HG02759 (cell line): Measurements from ENCODE around the gene SLC8A2.

ENCODE experiments used
- ATAC-seq: cut with Tn5 transposase; IDR thresholded peaks from one replicate; pipeline ENCODE4 v1.9.1; 2021; ENCODE audit warnings: mild to moderate bottlenecking, moderate library complexity; ENCODE audit not compliant: unreplicated experiment

The SLC8A2 gene

GRCh38 chr19:47461876-47462275 lies 9.8 kb downstream of the SLC8A2 start:
- ATAC-seq = no peak

DNA sequence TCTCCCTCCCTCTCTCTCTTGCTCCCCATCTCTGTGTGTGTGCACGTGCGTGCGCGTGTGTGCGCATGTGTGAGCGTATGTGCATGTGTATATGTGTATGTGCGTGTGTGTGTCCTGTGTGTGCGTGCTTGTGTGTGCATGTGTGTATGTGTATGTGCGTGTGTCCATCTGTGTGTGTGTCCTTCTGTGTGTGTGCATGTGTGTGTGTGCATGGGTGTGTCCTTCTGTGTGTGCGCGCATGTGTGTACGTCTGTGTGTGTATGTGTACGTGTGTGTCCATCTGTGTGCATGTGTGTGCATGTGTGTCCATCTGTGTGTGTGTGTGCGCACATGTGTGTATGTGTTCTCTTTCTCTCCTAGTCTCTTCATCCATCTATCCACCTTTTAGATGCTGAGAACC lies 12.2 kb downstream of the SLC8A2 start:
- ATAC-seq = no peak

DNA sequence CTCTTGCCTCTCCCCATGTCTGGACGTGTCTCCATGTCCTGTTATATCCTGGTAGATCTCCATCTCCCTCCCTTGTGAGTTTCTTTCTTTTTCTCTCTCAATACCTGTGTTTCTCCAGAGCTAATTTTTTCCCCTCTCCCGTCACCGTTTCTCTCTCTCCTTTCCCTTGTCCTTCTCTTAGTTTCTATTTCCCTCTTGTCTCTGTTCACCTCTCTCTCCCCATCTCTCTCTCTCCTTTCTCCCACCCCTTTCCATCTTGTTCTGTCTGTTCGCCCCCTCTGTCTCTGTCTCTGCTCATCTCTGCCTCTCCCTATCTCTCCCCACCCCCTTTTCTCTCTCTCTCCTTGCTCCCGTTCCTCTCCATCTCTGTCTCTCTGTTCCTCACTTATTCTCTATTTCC lies 13.0 kb downstream of the SLC8A2 start:
- no peak for ATAC-seq

GRCh38 chr19:47456721-47457474 lies 14.8 kb downstream of the SLC8A2 start:
- no peak for ATAC-seq

- ATAC-seq = no peak
Observed at GRCh38 chr19:47450478-47450877, 21.2 kb downstream of the SLC8A2 start.

GRCh38 chr19:47448360-47448727 lies 23.3 kb downstream of the SLC8A2 start:
- no peak for ATAC-seq

GRCh38 chr19:47447470-47448359 lies 24.0 kb downstream of the SLC8A2 start:
- no peak for ATAC-seq

- ATAC-seq = no peak
Observed at GRCh38 chr19:47446534-47447469, 24.9 kb downstream of the SLC8A2 start.

GRCh38 chr19:47445937-47446402 lies 25.7 kb downstream of the SLC8A2 start:
- no peak for ATAC-seq

DNA sequence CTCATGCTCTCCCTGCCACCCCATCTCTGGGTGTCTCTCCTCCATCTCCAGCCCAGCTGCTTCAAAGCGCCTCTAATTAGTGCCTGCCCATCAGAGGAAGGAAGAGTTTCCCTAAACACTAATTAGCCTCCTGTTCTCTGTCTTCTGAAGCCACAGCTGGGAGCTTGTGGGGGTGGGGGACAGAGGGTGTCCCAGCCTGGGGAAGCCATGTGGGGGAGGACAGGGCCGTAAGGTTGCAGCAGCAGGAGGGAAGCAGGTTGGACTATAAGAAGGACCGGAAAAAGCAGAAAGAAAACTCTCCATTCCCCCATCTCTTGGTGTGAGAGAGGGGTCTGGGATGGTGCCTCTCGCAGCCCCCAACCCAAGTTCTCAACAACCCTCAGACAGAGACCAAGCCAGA lies 26.2 kb downstream of the SLC8A2 start:
- ATAC-seq = no peak

DNA sequence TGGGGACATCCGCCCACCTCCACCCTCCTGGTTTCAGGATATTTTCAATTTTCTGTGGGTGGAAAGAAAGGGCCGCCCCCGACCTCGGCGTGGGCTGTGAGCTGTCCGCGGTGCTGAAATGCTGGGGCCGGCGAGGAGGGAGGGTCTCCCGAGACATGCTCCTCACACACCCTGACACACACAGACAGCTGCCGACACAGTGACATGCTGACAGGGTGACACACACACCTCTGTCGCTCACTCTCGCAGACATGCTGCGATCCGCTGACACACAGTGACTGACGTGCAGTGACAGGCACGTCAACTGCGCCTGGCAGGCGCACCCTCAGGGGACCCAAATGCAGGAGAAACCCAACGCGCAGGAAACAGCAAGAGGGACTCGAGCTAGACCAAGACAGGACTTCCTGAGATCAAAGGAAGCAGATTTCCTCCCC lies 27.3 kb downstream of the SLC8A2 start:
- no peak for ATAC-seq

- ATAC-seq = no peak
Observed at GRCh38 chr19:47443331-47443730, 28.4 kb downstream of the SLC8A2 start.

GRCh38 chr19:47438793-47439220 lies 32.9 kb downstream of the SLC8A2 start:
- ATAC-seq = no peak

DNA sequence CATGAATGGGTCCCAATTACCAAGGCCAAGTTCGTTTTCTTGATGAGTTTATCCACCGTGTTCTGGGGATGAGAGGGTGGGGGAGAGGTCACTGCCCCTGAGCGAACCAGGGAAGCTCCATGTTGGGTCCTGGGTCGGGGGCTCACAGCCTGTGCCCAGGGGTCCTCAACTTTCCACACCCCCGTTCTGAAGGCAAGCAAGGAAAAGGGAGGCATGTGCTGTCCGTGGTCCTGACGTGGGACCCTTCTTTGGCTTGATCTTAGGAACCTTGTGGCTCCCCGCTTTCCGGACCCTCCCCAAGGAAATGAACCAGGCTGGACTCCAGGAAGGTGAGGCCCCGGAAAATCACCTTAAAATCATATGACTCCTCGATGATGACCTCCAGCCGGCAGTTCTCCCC lies 34.2 kb downstream of the SLC8A2 start:
- ATAC-seq = no peak

GRCh38 chr19:47436712-47437401 lies 34.8 kb downstream of the SLC8A2 start:
- no peak for ATAC-seq

DNA sequence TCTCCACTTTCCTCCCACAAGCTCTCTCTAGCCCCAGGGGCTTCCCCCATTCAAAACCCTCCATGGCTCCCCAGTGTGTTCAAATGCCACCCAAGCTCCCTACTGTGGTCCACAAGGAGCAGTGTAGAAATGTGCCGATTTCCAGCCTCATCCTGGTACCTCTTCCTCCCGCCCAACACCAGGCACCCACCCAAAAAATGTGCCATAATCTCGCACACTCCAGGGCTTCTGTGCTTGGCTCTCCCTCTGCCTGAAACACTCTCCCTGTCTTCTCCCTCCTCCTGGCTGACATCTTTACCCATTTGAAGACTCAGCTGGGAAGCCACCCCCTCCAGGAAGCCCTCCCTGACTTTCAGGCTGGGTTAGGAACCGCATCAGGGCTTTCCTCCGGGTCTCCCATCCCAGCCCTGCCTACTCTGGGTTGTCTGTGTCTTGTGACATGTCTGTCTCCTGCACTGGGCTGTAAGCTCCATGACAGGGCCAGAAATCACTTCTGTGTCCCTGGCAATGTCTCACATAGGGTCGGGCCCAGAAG lies 35.7 kb downstream of the SLC8A2 start:
- no peak for ATAC-seq

- ATAC-seq = no peak
Observed at GRCh38 chr19:47435196-47435595, 36.5 kb downstream of the SLC8A2 start.

- ATAC-seq = no peak
Observed at GRCh38 chr19:47434088-47434487, 37.6 kb downstream of the SLC8A2 start.

DNA sequence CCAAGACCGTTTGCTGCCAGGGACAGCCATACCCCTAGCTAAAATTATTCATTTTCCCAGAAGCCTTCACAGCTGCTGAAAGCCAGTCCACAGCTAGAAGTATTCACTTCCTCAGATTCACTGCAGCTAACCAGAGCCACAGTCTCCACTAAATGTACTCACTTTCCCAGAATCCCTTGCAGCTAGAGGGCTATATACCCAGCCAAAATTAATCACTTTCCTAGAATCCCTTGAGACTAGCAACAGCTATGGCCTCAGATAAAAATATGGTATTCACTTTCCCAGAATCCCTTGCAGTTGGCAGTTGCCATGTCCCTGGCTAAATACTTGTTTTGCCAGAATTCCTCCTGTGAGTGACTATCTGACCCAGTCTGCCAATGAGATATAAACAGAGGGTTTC lies 38.6 kb downstream of the SLC8A2 start:
- ATAC-seq = no peak

DNA sequence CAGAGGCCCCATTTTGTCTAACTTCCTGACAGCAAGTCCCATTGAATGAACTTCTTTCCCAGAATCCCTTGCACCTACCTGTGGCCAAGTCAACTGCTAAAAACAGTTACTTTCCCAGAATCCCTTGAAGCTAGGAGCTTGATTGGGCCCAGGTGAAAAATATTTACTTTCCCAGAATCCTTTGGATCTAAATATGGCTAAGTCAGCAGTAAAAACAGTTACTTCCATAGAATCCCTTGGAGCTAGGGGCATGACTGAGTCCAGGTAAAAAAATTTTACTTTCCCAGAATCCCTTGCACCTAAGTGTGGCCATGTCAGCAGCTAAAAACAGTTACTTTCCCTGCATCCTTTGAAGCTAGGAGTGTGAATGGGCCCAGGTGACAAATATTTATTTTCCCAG lies 39.2 kb downstream of the SLC8A2 start:
- ATAC-seq = no peak
